HCT116 (cell line): ENCODE measurements around the gene ADIPOR2. TPM values are rescaled to one million over a fixed set of nuclear protein-coding genes. Genes with fewer than 3 reads are reported as not detected.

ENCODE experiments used
- ATAC-seq: fragments of 200-7000 bp; cut with Tn5 transposase; 2 replicates; pipeline ENCODE4 v1.9.1; 2020; ENCODE audit warnings: mild to moderate bottlenecking, moderate library complexity
- BruUV-seq: library from RNA; stranded (reverse); fragments of 400-500 nt; replicated peaks from 2 replicates; lab custom pipeline; 2021; lab: Mats Ljungman, UMichigan
- CTCF ChIA-PET: fragments of 300-600 bp; sonication (Branson Sonifier 250); formaldehyde crosslinking; loops from one replicate; lab custom pipeline; 2021; ENCODE audit warnings: antibody characterized with exemption; lab: Charles Lee
- POLR2A ChIA-PET: fragments of 300-600, 350-600 bp; sonication (Branson Sonifier 250); formaldehyde crosslinking; loops from one replicate; lab custom pipeline; 2021; ENCODE audit warnings: antibody characterized with exemption; lab: Charles Lee
- RAD21 ChIA-PET, 2 experiments: fragments of 300-600 bp; sonication (Branson Sonifier 250); formaldehyde crosslinking; loops; one replicate each; lab custom pipeline; 2023; ENCODE audit warnings: low total read pairs in 2 of 2; ENCODE audit not compliant: uncharacterized antibody in 2 of 2, unreplicated experiment in 2 of 2, low non-redundant PET in 1 of 2; lab: Charles Lee
- DNase-seq: peaks from one replicate; pipeline ENCODE4 v3.0.0-alpha.2; 2010; ENCODE audit warnings: low read depth, low spot score
- H2AFZ ChIP-seq: fragments of 200-600 bp; shearing (Covaris generic), sonication (generic); 2 replicates; pipeline ENCODE4 v1.6.1; 2017; ENCODE audit warnings: low read depth, mixed run types, mixed read lengths, antibody characterized with exemption, low read length; ENCODE audit not compliant: poor library complexity, severe bottlenecking
- H3K27ac ChIP-seq: 2 replicates; pipeline ENCODE4 v1.5.1; 2012; ENCODE audit warnings: low read depth, low read length
- H3K27me3 ChIP-seq: fragments of 200-600 bp; sonication (generic); 2 replicates; pipeline ENCODE4 v1.6.1; 2016; ENCODE audit warnings: mixed run types, low read length, mixed read lengths; ENCODE audit not compliant: insufficient read depth
- H3K36me3 ChIP-seq, 2 experiments: fragments of 200-500 bp in 1 of 2; fragments of 200-600 bp in 1 of 2; sonication (Bioruptor generic) in 1 of 2; sonication (generic) in 1 of 2; 2 replicates each; pipeline versions ENCODE4 v1.5.1 to v1.6.1; 2014 to 2016; ENCODE audit warnings: low read length in 2 of 2, inconsistent platforms in 1 of 2, mixed read lengths in 1 of 2, mixed run types in 1 of 2; ENCODE audit not compliant: insufficient read depth in 2 of 2, control insufficient read depth in 1 of 2
- H3K4me1 ChIP-seq, 2 experiments: fragments of 200-600 bp in 1 of 2; sonication (generic) in 1 of 2; 2 replicates each; pipeline versions ENCODE4 v1.5.1 to v1.6.1; 2012 to 2017; ENCODE audit warnings: low read length in 2 of 2, inconsistent platforms in 1 of 2, mild to moderate bottlenecking in 1 of 2, mixed read lengths in 1 of 2, mixed run types in 1 of 2, moderate library complexity in 1 of 2; ENCODE audit not compliant: insufficient read depth in 2 of 2, control insufficient read depth in 1 of 2
- H3K4me2 ChIP-seq: fragments of 200-600 bp; sonication (generic); 2 replicates; pipeline ENCODE4 v1.6.1; 2017; ENCODE audit warnings: mixed run types, low read length, mixed read lengths
- H3K4me3 ChIP-seq, 2 experiments: fragments of 200-600 bp in 1 of 2; sonication (generic) in 1 of 2; replicated peaks in 1 of 2; 2 replicates each; pipeline ENCODE4 v1.5.1; 2011 to 2016; ENCODE audit warnings: low read length in 2 of 2, control low read depth in 1 of 2, low read depth in 1 of 2, mild to moderate bottlenecking in 1 of 2, mixed read lengths in 1 of 2, mixed run types in 1 of 2
- H3K79me2 ChIP-seq: fragments of 200-600 bp; sonication (generic); 2 replicates; pipeline ENCODE4 v1.6.1; 2017; ENCODE audit warnings: mild to moderate bottlenecking, mixed run types, low read length, moderate library complexity, mixed read lengths; ENCODE audit not compliant: insufficient read depth
- H3K9ac ChIP-seq: fragments of 200-600 bp; sonication (generic); 2 replicates; pipeline ENCODE4 v1.6.1; 2016; ENCODE audit warnings: low read length, mixed read lengths
- H3K9me2 ChIP-seq: fragments of 200-600 bp; sonication (generic), shearing (Covaris generic); 2 replicates; pipeline ENCODE4 v1.6.1; 2017; ENCODE audit warnings: mixed run types, mild to moderate bottlenecking, moderate library complexity; ENCODE audit not compliant: insufficient read depth
- H3K9me3 ChIP-seq, 2 experiments: fragments of 200-500 bp in 1 of 2; fragments of 200-600 bp in 1 of 2; sonication (Bioruptor generic) in 1 of 2; sonication (generic) in 1 of 2; 2 replicates each; pipeline ENCODE4 v1.6.1; 2014 to 2017; ENCODE audit warnings: low read length in 2 of 2, mixed read lengths in 2 of 2, inconsistent platforms in 1 of 2, low read depth in 1 of 2, mild to moderate bottlenecking in 1 of 2, mixed run types in 1 of 2, moderate library complexity in 1 of 2; ENCODE audit not compliant: control insufficient read depth in 1 of 2, insufficient read depth in 1 of 2
- H4K20me1 ChIP-seq: fragments of 200-600 bp; sonication (generic), shearing (Covaris generic); 2 replicates; pipeline ENCODE4 v1.6.1; 2017; ENCODE audit warnings: mixed run types, mild to moderate bottlenecking, moderate library complexity; ENCODE audit not compliant: insufficient read depth
- CEBPB ChIP-seq: IDR thresholded peaks from 2 replicates; pipeline ENCODE4 v1.6.1; 2012; ENCODE audit warnings: low read depth
- CTCF ChIP-seq, 3 experiments: fragments of 200-600 bp in 1 of 3; sonication (generic) in 1 of 3; IDR thresholded peaks in 2 of 3; conservative IDR thresholded peaks in 1 of 3; 2 replicates each; pipeline ENCODE4 v1.5.1; 2012 to 2017; ENCODE audit warnings: low read depth in 2 of 3, low read length in 2 of 3, antibody characterized with exemption in 1 of 3, borderline replicate concordance in 1 of 3, control low read depth in 1 of 3, mild to moderate bottlenecking in 1 of 3, mixed read lengths in 1 of 3, mixed run types in 1 of 3, moderate library complexity in 1 of 3; ENCODE audit not compliant: insufficient read depth in 1 of 3
- ELF1 ChIP-seq: IDR thresholded peaks from 2 replicates; pipeline ENCODE4 v1.6.1; 2012; ENCODE audit warnings: low read depth, borderline replicate concordance
- EZH2 ChIP-seq: fragments of 200-600 bp; sonication (generic); IDR thresholded peaks from 2 replicates; pipeline ENCODE4 v1.6.1; 2017; ENCODE audit warnings: antibody characterized with exemption, mixed run types
- FOSL1 ChIP-seq: IDR thresholded peaks from 2 replicates; pipeline ENCODE4 v1.6.1; 2012; ENCODE audit warnings: low read depth
- JUND ChIP-seq: IDR thresholded peaks from 2 replicates; pipeline ENCODE4 v1.6.1; 2012
- MAX ChIP-seq: IDR thresholded peaks from 2 replicates; pipeline ENCODE4 v1.6.1; 2012
- POLR2A ChIP-seq: IDR thresholded peaks from 2 replicates; pipeline ENCODE4 v1.7.0; 2011; ENCODE audit warnings: borderline replicate concordance; ENCODE audit not compliant: insufficient read depth, insufficient read length; ENCODE audit errors: extremely low read depth
- POLR2AphosphoS5 ChIP-seq: IDR thresholded peaks from 2 replicates; pipeline ENCODE4 v1.6.1; 2011; ENCODE audit warnings: mild to moderate bottlenecking, low read depth, low read length, moderate library complexity
- RAD21 ChIP-seq: IDR thresholded peaks from 2 replicates; pipeline ENCODE4 v1.6.1; 2012; ENCODE audit warnings: low read depth, mild to moderate bottlenecking
- SIN3A ChIP-seq: IDR thresholded peaks from 2 replicates; pipeline ENCODE4 v1.6.1; 2012; ENCODE audit warnings: low read depth
- SP1 ChIP-seq: IDR thresholded peaks from 2 replicates; pipeline ENCODE4 v1.6.1; 2012; ENCODE audit warnings: low read depth
- SRF ChIP-seq: IDR thresholded peaks from 2 replicates; pipeline ENCODE4 v1.6.1; 2012; ENCODE audit warnings: low read depth
- YY1 ChIP-seq: IDR thresholded peaks from 2 replicates; pipeline ENCODE4 v1.6.1; 2011; ENCODE audit warnings: low read length, low read depth, moderate library complexity, mild to moderate bottlenecking; ENCODE audit not compliant: insufficient replicate concordance; ENCODE audit errors: extremely low read depth
- ZBTB33 ChIP-seq: IDR thresholded peaks from 2 replicates; pipeline ENCODE4 v1.6.1; 2011; ENCODE audit warnings: mild to moderate bottlenecking, low read length, moderate library complexity; ENCODE audit not compliant: insufficient replicate concordance; ENCODE audit errors: extremely low read depth
- ZFX ChIP-seq: fragments of 450-650 bp; IDR thresholded peaks from 2 replicates; pipeline ENCODE4 v1.6.1; 2017
- ZNF274 ChIP-seq: fragments of 200-500 bp; sonication (Bioruptor generic); IDR thresholded peaks from 2 replicates; pipeline ENCODE4 v1.6.1; 2014; ENCODE audit warnings: mild to moderate bottlenecking, low read depth, low read length, inconsistent platforms
- intact Hi-C: fragments of 100-400 bp; cut with micrococcal nuclease; formaldehyde crosslinking; loops from 2 replicates; pipeline ENCODE4 v1.10.0; 2022
- total RNA-seq: library from RNA; stranded (reverse); gene quantifications from one replicate; pipeline ENCODE4 v1.2.1, GENCODE V29; 2021; ENCODE audit not compliant: unreplicated experiment
- TF ChIP-seq, protein P1 (sequence below): IDR thresholded peaks from 2 replicates; pipeline ENCODE4 v1.6.1; 2012; ENCODE audit warnings: low read depth
- TF ChIP-seq, protein P2 (sequence below): IDR thresholded peaks from 2 replicates; pipeline ENCODE4 v1.6.1; 2012

ADIPOR2 gene
- total RNA-seq, 1 experiment from 2014 or later, result 69.9 TPM

- no peaks in the 10 kb centered on the region for H3K27me3 ChIP-seq
- intact Hi-C loops, result no loop called here
- TF ChIP-seq ZFX (peak; percentile 33; the same call in 1 of the 2 replicates), RAD21 (no peak), ZBTB33 (no peak), ELF1 (peak; percentile 86), ZNF274 (no peak), MAX (peak; percentile 67; the same call in 1 of the 2 replicates), CTCF (IDR thresholded peaks at IDR 0.05 in 2 of 3, conservative IDR thresholded peaks at IDR 0.05 in 1 of 3; ENCODE audit: borderline replicate concordance in 1 of 3, insufficient read depth in 1 of 3, low read depth in 2 of 3, low read length in 2 of 3) (no peak), SP1 (peak; percentile 80), EZH2 (no peak), SIN3A (no peak), POLR2A (peak; percentile 59), JUND (no peak), SRF (no peak), YY1 (peak; percentile 91), CEBPB (no peak), POLR2AphosphoS5 (peak; percentile 78), FOSL1 (no peak)
- TF ChIP-seq, protein P1, sequence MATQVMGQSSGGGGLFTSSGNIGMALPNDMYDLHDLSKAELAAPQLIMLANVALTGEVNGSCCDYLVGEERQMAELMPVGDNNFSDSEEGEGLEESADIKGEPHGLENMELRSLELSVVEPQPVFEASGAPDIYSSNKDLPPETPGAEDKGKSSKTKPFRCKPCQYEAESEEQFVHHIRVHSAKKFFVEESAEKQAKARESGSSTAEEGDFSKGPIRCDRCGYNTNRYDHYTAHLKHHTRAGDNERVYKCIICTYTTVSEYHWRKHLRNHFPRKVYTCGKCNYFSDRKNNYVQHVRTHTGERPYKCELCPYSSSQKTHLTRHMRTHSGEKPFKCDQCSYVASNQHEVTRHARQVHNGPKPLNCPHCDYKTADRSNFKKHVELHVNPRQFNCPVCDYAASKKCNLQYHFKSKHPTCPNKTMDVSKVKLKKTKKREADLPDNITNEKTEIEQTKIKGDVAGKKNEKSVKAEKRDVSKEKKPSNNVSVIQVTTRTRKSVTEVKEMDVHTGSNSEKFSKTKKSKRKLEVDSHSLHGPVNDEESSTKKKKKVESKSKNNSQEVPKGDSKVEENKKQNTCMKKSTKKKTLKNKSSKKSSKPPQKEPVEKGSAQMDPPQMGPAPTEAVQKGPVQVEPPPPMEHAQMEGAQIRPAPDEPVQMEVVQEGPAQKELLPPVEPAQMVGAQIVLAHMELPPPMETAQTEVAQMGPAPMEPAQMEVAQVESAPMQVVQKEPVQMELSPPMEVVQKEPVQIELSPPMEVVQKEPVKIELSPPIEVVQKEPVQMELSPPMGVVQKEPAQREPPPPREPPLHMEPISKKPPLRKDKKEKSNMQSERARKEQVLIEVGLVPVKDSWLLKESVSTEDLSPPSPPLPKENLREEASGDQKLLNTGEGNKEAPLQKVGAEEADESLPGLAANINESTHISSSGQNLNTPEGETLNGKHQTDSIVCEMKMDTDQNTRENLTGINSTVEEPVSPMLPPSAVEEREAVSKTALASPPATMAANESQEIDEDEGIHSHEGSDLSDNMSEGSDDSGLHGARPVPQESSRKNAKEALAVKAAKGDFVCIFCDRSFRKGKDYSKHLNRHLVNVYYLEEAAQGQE, result no peak
- TF ChIP-seq, protein P2, sequence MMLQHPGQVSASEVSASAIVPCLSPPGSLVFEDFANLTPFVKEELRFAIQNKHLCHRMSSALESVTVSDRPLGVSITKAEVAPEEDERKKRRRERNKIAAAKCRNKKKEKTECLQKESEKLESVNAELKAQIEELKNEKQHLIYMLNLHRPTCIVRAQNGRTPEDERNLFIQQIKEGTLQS, result no peak
- TF ChIP-seq, all 23 proteins: peak for 7
- H3K9ac ChIP-seq, result 0 out of 2 replicates have a peak overlapping the region, but pooled peaks have one; percentile 5
- H3K4me2 ChIP-seq, result peak overlapping the region; percentile 42
- ChIA-PET CTCF (no interaction called here), POLR2A (no interaction called here), RAD21 (no interaction called here)
- peak overlapping the region; percentile 41 for H2AFZ ChIP-seq
- H3K4me1 ChIP-seq, result peaks cover 4 to 5% of the 10 kb centered on the region in 2 experiments; a peak in 2 of 4 replicates
- peak overlapping the region; percentile 43; the same call in 1 of the 2 replicates for H3K27ac ChIP-seq
- H3K9me2 ChIP-seq, result no peaks in the 10 kb centered on the region
- no peaks in the 10 kb centered on the region for H3K9me3 ChIP-seq
- peak; percentile 96 for ATAC-seq
- no peaks in the 10 kb centered on the region for H3K36me3 ChIP-seq
- TSS peak; percentile 94 for BruUV-seq
- peak; percentile 75 for DNase-seq
- no peak overlapping the region for H3K4me3 ChIP-seq
- no peaks in the 10 kb centered on the region for H3K79me2 ChIP-seq
- no peaks in the 10 kb centered on the region for H4K20me1 ChIP-seq
Measured at GRCh38 chr12:1804545-1805332, 113.9 kb downstream of the ADIPOR2 start.
